ENCODE data around the gene IL4R.
"Not testable (repeated sequence)": the region's sequence is repeated elsewhere in the genome, so short reads cannot be mapped to it uniquely, and the experiment has no call there.

IL4R gene

DNA sequence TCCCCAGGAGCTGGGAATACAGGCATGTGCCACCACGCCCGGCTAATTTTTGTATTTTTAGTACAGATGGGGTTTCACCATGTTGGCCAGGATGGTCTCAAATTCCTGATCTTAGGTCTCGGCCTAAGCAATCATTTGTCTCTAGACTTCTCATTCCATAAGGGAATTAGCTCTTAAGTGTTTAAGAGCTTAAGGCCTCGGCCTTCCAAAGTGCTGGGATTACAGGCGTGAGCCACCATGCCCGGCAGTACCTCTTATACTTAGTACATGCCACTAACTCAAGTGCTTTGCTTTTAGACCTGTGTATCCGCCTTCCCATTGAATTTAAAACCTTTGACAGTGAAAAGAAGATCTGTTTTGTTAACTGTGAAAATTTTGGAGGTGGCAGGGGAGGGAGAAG is 71.6 kb downstream of the IL4R start:
- DNase-seq: no peak

GRCh38 chr16:27386674-27387073 is 72.9 kb downstream of the IL4R start:
- no peak for DNase-seq

DNA sequence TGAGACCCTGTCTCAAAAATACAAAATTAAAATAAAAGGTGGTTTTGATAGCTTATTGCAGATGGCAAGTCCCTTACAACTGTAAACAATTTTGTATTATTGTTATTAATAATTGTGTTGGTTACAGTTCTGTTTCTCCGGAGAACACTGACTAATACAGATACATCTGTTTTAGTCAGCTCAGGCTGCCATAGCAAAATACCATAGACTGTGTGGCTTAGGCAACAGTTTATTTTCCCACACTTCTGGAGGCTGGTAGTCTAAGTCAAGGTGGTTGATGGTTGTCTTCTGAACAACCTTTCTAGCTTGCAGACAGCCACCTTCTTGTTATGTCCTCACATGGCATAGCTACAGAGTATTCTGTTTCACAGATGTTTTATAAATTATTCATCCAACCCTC is 74.0 kb downstream of the IL4R start:
- no peak for DNase-seq

DNA sequence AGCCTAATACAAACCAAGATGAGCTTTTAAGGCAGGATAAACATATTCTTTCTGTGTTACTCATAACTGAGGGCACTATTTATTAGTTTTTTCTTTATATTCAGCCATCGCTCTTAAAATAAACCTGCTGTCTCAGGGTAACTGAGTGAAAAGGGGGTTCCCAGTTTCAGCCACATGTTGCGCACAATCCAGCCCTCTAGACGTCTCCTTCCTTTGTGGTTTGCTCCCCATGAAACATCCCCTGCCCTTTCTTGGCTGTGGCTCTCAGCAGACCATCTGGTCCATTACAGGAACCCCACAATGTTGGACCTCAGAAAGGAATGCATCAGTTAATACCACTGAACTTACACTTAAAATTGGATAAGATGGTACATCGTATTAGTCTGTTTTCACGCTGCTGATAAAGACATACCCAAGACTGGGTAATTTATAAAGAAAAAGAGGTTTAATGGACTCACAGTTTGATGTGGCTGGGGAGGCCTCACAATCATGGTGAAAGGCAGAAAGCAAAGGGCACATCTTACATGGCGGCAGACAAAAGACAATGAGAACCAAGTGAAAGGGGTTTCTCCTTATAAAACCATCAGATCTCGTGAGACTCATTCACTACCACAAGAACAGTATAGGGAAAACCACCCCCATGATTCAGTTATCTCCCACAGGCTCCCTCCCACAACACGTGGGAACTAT is 75.6 kb downstream of the IL4R start:
- no peak for DNase-seq

- no peak for DNase-seq
Measured at GRCh38 chr16:27390151-27390550, 76.4 kb downstream of the IL4R start.

GRCh38 chr16:27392671-27393070 is 78.9 kb downstream of the IL4R start:
- no peak for DNase-seq

- DNase-seq: no peak
Measured at GRCh38 chr16:27394516-27394915, 80.7 kb downstream of the IL4R start.

DNA sequence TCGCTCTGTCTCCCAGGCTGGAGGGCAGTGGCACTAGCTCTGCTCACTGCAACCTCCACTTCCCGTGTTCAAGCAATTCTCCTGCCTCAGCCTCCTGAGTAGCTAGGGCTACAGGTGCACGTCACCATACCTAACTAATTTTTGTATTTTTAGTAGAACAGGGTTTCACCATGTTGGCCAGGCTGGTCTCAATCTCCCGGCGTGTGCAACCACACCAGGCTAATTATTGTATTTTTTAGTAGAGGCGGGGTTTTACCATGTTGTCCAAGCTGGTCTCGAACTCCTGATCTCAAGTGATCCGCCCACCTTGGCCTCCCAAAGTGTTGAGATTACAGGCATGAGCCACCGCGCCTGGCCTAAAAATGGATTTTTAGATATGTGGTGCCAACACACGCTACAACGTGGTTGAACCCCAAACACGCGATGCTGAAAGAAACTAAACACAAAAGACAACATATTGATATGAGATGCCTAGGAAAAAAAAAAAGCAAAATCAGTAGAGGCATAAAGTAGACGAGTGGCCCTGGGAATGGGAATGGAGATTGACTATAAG is 84.6 kb downstream of the IL4R start:
- not testable (repeated sequence) for DNase-seq

GRCh38 chr16:27398894-27399853 is 85.4 kb downstream of the IL4R start:
- no peak for DNase-seq

DNA sequence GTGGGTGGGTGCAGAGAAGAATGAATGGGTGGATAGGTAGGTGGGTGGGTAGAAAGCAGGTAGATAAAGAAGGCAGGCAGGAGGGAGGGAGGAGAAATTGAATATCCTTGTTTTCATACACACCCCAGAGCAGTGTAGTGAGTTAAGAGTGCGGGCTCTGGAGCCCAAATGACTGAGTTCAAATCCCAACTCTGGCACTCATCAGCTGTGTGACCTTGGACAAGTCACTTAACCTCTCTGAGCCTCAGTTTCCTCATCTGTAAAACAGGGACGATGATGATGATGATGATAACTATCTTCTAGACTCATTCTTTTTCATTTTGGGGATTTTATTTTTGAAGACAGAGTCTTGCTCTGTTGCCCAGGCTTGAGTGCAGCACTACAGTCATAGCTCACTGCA is 86.2 kb downstream of the IL4R start:
- DNase-seq: no peak

- DNase-seq: no peak
Measured at GRCh38 chr16:27400751-27401620, 87.2 kb downstream of the IL4R start.

DNA sequence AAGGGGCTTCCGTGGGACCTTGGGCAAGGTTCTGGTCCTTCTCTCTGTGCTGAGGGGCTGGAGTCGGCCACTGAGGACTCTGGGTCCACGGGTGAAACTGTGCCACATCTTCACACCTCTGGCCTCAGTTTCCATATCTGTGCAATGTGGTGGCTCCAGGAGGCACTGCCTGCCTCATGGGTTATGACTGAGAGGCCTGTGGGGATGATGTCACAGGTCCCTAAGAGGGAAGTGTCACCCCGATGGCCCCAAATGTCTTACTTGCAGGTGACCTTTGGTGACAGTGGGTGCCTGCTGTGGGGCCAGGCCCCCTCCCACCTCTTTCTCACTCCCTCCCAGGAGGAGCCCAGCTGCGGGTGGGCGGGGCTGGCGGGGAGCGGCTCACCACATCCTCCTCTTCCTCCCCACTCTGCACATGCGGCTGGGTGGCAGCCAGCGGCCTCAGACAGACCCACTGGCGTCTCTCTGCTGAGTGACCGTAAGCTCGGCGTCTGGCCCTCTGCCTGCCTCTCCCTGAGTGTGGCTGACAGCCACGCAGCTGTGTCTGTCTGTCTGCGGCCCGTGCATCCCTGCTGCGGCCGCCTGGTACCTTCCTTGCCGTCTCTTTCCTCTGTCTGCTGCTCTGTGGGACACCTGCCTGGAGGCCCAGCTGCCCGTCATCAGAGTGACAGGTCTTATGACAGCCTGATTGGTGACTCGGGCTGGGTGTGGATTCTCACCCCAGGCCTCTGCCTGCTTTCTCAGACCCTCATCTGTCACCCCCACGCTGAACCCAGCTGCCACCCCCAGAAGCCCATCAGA is 88.2 kb downstream of the IL4R start, which contains the start of gene IL21R:
Gene IL21R, plus strand, starts transcription at position 407 of the 801 bp plus-strand sequence. CDS start 27,898 bp downstream, outside the sequence.
- DNase-seq: peak; percentile 91

- DNase-seq: no peak
Measured at GRCh38 chr16:27402569-27402963, 88.8 kb downstream of the IL4R start.

DNA sequence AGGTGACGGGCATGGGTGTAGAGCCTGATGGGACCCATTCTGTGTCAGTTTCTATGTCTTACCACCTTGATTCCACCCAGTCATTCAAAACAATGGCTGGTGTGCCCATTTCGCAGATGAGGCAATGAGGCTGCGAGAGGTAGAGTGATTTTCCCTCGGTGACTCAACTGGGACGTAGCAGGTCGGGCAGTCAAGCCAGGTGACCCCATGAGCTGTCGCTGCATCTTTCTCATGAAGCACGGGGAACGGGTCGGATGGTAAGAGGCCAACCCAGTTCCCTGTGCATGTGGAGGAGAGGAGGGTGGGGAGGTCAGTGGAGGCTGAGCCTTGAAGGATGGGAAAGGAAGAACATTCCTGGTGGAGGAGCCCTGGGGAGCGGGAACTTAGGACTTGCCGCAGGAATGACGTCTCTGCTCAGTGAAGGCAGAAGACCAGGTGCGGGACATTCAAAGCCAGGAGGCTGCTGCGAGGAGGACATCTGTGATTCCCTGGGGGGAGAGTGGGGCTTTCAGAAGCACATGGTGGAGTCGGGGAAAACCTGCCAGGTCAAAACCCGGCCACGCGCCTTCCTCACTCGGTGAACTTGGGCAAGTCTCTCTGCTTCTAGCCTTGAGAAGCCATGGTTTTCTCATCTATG is 89.3 kb downstream of the IL4R start:
- DNase-seq: peak; percentile 65

GRCh38 chr16:27403601-27403992 is 89.8 kb downstream of the IL4R start:
- DNase-seq: no peak

- DNase-seq: no peak
Measured at GRCh38 chr16:27404163-27404823, 90.5 kb downstream of the IL4R start.

- DNase-seq: peak; percentile 41
Measured at GRCh38 chr16:27405546-27406451, 92.0 kb downstream of the IL4R start.

DNA sequence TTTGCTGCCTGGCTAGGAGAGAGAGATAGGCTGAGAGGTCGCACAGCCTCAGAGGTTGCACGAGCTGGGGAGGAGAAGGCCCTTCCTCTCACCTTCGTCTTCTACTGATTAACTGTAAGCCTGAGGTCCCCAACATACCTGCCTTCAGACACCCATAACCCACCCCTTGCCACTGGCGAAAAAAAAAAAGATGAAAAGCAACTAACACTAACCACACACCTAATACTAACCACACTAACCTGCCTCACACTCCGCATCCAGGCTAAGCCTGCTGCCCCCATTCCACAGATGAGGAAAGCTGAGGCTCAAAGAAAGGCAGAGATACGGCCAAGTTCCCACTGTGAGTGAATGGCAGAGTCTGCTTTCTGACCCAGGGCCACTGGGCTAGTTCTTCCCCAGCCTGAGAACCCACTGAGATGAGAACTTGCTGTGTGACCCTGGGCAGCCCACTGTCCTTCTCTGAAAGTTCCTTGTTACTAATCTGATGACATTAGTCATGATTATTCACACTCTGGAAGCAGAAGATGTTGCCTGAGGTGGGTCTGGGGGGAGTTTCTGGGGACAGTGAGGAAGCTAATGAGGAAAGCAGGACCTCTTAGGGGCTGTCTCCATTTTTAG is 92.8 kb downstream of the IL4R start:
- peak; percentile 25 for DNase-seq

DNA sequence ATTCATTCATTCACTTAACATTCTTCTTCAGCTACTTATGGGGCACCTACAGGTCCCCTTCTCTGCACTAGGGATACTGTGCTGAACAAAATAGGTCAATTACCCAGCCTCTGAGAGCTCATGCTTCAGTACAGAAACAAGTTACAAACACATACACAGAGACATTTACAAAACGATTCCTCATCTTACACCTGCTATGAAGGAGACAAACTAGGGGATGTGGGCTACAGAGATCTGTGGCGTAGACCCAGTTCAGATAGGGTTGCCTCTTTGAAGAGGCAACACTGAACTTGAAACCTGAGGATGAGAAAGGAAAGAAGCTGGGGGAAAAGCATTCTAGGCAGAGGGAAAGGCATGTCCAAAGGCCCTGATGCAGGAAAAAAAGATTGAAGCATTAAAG is 93.4 kb downstream of the IL4R start:
- DNase-seq: no peak
